Fibroblast of the conjunctiva (primary cell): Measurements from ENCODE around the gene YWHAH.

Experiments used
- DNase-seq: peaks from one replicate; pipeline ENCODE4 v3.0.0-alpha.2; 2010; ENCODE audit warnings: low read depth

YWHAH gene

GRCh38 chr22:31950226-31950625 is 5.9 kb downstream of the YWHAH start:
- DNase-seq = no peak

GRCh38 chr22:31951194-31952093 is 7.1 kb downstream of the YWHAH start:
- DNase-seq = no peak

- no peak for DNase-seq
These were observed 7.7 kb downstream of the YWHAH start for GRCh38 chr22:31952094-31952401.

GRCh38 chr22:31952472-31952871 is 8.1 kb downstream of the YWHAH start:
- peak; percentile 72 for DNase-seq

- no peak for DNase-seq
These were observed 8.9 kb downstream of the YWHAH start for GRCh38 chr22:31953261-31953660.

- no peak for DNase-seq
These were observed 10.5 kb downstream of the YWHAH start for GRCh38 chr22:31954535-31955523.

- DNase-seq = no peak
These were observed 12.0 kb downstream of the YWHAH start for GRCh38 chr22:31956360-31956759.

GRCh38 chr22:31957970-31958594 is 13.7 kb downstream of the YWHAH start:
- no peak for DNase-seq

GRCh38 chr22:31958625-31959239 is 14.4 kb downstream of the YWHAH start:
- DNase-seq = no peak

GRCh38 chr22:31960767-31961166 is 16.4 kb downstream of the YWHAH start:
- DNase-seq = no peak

GRCh38 chr22:31962387-31963125 is 18.2 kb downstream of the YWHAH start:
- no peak for DNase-seq

GRCh38 chr22:31968022-31968421 is 23.7 kb downstream of the YWHAH start:
- DNase-seq = no peak

GRCh38 chr22:31969789-31970489 is 25.6 kb downstream of the YWHAH start:
- DNase-seq = peak; percentile 59

- peak; percentile 27 for DNase-seq
These were observed 26.4 kb downstream of the YWHAH start for GRCh38 chr22:31970490-31971444.

- no peak for DNase-seq
These were observed 27.8 kb downstream of the YWHAH start for GRCh38 chr22:31972180-31972579.

GRCh38 chr22:31973739-31974138 is 29.4 kb downstream of the YWHAH start:
- DNase-seq = no peak

- DNase-seq = peak; percentile 43
These were observed 33.0 kb downstream of the YWHAH start for GRCh38 chr22:31977141-31977841.

GRCh38 chr22:31977939-31978338 is 33.6 kb downstream of the YWHAH start:
- no peak for DNase-seq

GRCh38 chr22:31980628-31981027 is 36.3 kb downstream of the YWHAH start:
- DNase-seq = no peak
